HL-60 (cell line): Measurements from ENCODE around the gene PCCA.

Source experiments
- CTCF ChIP-seq: IDR thresholded peaks from one replicate; pipeline ENCODE4 v1.5.1; 2011; ENCODE audit warnings: low read length, control low read depth, inconsistent platforms; ENCODE audit not compliant: insufficient read depth
- POLR2AphosphoS5 ChIP-seq: IDR thresholded peaks from 2 replicates; pipeline ENCODE4 v1.6.1; 2012; ENCODE audit warnings: low read depth
- REST ChIP-seq: IDR thresholded peaks from 2 replicates; pipeline ENCODE4 v1.6.1; 2012; ENCODE audit warnings: low read depth; ENCODE audit not compliant: insufficient replicate concordance
- SPI1 ChIP-seq: IDR thresholded peaks from 2 replicates; pipeline ENCODE4 v1.6.1; 2012; ENCODE audit warnings: low read depth, mild to moderate bottlenecking, borderline replicate concordance

GRCh38 chr13:100235311-100235901 lies 146.5 kb downstream of the PCCA start:
- TF ChIP-seq CTCF, result no peak
- TF ChIP-seq REST, result no peak
- no peak for TF ChIP-seq POLR2AphosphoS5
- TF ChIP-seq SPI1, result no peak
